HEK293 (cell line): ENCODE results near the gene PCSK6.

Experiments
- CTCF ChIP-seq: fragments of 450-650 bp; formaldehyde crosslinking; IDR thresholded peaks from 2 replicates; pipeline ENCODE4 v1.5.1; 2016; ENCODE audit warnings: missing biosample characterization, missing genetic modification characterization
- GLIS2 ChIP-seq: fragments of 450-650 bp; formaldehyde crosslinking; IDR thresholded peaks from 2 replicates; pipeline ENCODE4 v1.5.1; 2016; ENCODE audit warnings: missing biosample characterization, missing genetic modification characterization
- REST ChIP-seq: fragments of 450-650 bp; formaldehyde crosslinking; IDR thresholded peaks from 2 replicates; pipeline ENCODE4 v1.5.1; 2016; ENCODE audit warnings: missing biosample characterization, missing genetic modification characterization
- SP2 ChIP-seq: fragments of 450-650 bp; formaldehyde crosslinking; IDR thresholded peaks from 2 replicates; pipeline ENCODE4 v1.5.1; 2016; ENCODE audit warnings: missing biosample characterization, missing genetic modification characterization
- ZNF121 ChIP-seq: fragments of 450-650 bp; formaldehyde crosslinking; IDR thresholded peaks from 2 replicates; pipeline ENCODE4 v1.5.1; 2016; ENCODE audit warnings: missing biosample characterization, missing genetic modification characterization
- ZNF16 ChIP-seq: fragments of 450-650 bp; formaldehyde crosslinking; IDR thresholded peaks from 2 replicates; pipeline ENCODE4 v1.5.1; 2016; ENCODE audit warnings: low read depth, missing biosample characterization, missing genetic modification characterization
- ZNF26 ChIP-seq: fragments of 450-650 bp; formaldehyde crosslinking; IDR thresholded peaks from 2 replicates; pipeline ENCODE4 v1.5.1; 2016; ENCODE audit warnings: missing biosample characterization, missing genetic modification characterization
- ZNF274 ChIP-seq, 2 experiments: fragments of 200-500 bp in 1 of 2; fragments of 450-650 bp in 1 of 2; sonication (Bioruptor generic) in 1 of 2; formaldehyde crosslinking in 1 of 2; IDR thresholded peaks; 2 replicates each; pipeline versions ENCODE4 v1.5.1 to v1.6.1; 2014 to 2016; ENCODE audit warnings: borderline replicate concordance in 1 of 2, inconsistent platforms in 1 of 2, low read length in 1 of 2, missing biosample characterization in 1 of 2, missing genetic modification characterization in 1 of 2
- ZNF423 ChIP-seq: fragments of 450-650 bp; formaldehyde crosslinking; IDR thresholded peaks from 2 replicates; pipeline ENCODE4 v1.5.1; 2016; ENCODE audit warnings: missing biosample characterization, missing genetic modification characterization
- ZNF488 ChIP-seq: fragments of 450-650 bp; formaldehyde crosslinking; IDR thresholded peaks from 2 replicates; pipeline ENCODE4 v1.5.1; 2016; ENCODE audit warnings: missing biosample characterization, missing genetic modification characterization
- ZNF639 ChIP-seq: fragments of 450-650 bp; formaldehyde crosslinking; IDR thresholded peaks from 2 replicates; pipeline ENCODE4 v1.5.1; 2016; ENCODE audit warnings: missing biosample characterization, missing genetic modification characterization
- ZNF747 ChIP-seq: fragments of 450-650 bp; formaldehyde crosslinking; IDR thresholded peaks from 2 replicates; pipeline ENCODE4 v1.5.1; 2016; ENCODE audit warnings: missing biosample characterization, missing genetic modification characterization

GRCh38 chr15:101437209-101437608, 52.3 kb downstream of the PCSK6 start:
- TF ChIP-seq ZNF26 (no peak), ZNF16 (tag by site-specific recombination) (no peak), CTCF (tag by site-specific recombination) (no peak), ZNF121 (tag by site-specific recombination) (no peak), ZNF423 (tag by site-specific recombination) (no peak), SP2 (no peak), ZNF274 (IDR thresholded peaks at IDR 0.05; ENCODE audit: low read length) (no peak), ZNF274 (tag by site-specific recombination; IDR thresholded peaks at IDR 0.05; ENCODE audit: borderline replicate concordance) (no peak), REST (tag by site-specific recombination) (no peak), ZNF639 (tag by site-specific recombination) (no peak), ZNF488 (no peak), ZNF747 (tag by site-specific recombination) (no peak), GLIS2 (tag by site-specific recombination) (no peak)
